ENCODE measurements around the gene NRM.
A peak's percentile ranks its signal among the peaks of the same experiment; 100 is the strongest.
"Not testable (repeated sequence)": the region's sequence is repeated elsewhere in the genome, so short reads cannot be mapped to it uniquely, and the experiment has no call there.

NRM gene

GRCh38 chr6:30687659-30688431, 2.9 kb downstream of the NRM start:
- no peak for FAIRE-seq

GRCh38 chr6:30686908-30687658, 3.7 kb downstream of the NRM start:
- FAIRE-seq = no peak

- no peak for FAIRE-seq
Observed at GRCh38 chr6:30686009-30686907, 4.5 kb downstream of the NRM start, which contains the start of gene PPP1R18. Gene PPP1R18, minus strand, starts transcription at chr6:30686645. Its CDS starts 627 bp downstream, at chr6:30686018.

GRCh38 chr6:30685157-30686008, 5.4 kb downstream of the NRM start:
- FAIRE-seq = no peak

- FAIRE-seq = no peak
Observed at GRCh38 chr6:30684386-30685156, 6.2 kb downstream of the NRM start.

- FAIRE-seq = no peak
Observed at GRCh38 chr6:30683980-30684338, 6.8 kb downstream of the NRM start.

GRCh38 chr6:30683183-30683979, 7.4 kb downstream of the NRM start:
- no peak for FAIRE-seq

GRCh38 chr6:30682143-30683117, 8.4 kb downstream of the NRM start:
- FAIRE-seq = no peak

GRCh38 chr6:30681766-30682142, 9.0 kb downstream of the NRM start:
- no peak for FAIRE-seq

GRCh38 chr6:30679765-30680535, 10.8 kb downstream of the NRM start:
- FAIRE-seq = no peak

- no peak for FAIRE-seq
Observed at GRCh38 chr6:30678964-30679726, 11.6 kb downstream of the NRM start.

GRCh38 chr6:30676660-30677285, 14.0 kb downstream of the NRM start:
- no peak for FAIRE-seq

- peak; percentile 94 for FAIRE-seq
Observed at GRCh38 chr6:30672445-30673253, 18.1 kb downstream of the NRM start, which contains the start of gene DHX16. Gene DHX16, minus strand, starts transcription at chr6:30673006. Its CDS starts 165 bp downstream, at chr6:30672841.

GRCh38 chr6:30670760-30671527, 19.8 kb downstream of the NRM start:
- no peak for FAIRE-seq

GRCh38 chr6:30666300-30666699, 24.5 kb downstream of the NRM start:
- FAIRE-seq = not testable (repeated sequence)

All from islet of Langerhans (tissue), 1 donor.